GM12878 (cell line): ENCODE results near the gene ALB. TPM values are rescaled to one million over a fixed set of nuclear protein-coding genes. Genes with fewer than 3 reads are reported as not detected.

Experiments
- ATAC-seq: fragments of 200-7000 bp; cut with Tn5 transposase; 3 replicates; pipeline ENCODE4 v1.9.1; 2020; ENCODE audit warnings: mild to moderate bottlenecking, moderate library complexity
- BruUV-seq: library from RNA; stranded (reverse); fragments of 400-500 nt; replicated peaks from 2 replicates; lab custom pipeline; 2021; lab: Mats Ljungman, UMichigan
- CTCF ChIA-PET: fragments of 300-600 bp; sonication (Branson Sonifier 250); formaldehyde crosslinking; extraction: SDS; loops from one replicate; lab custom pipeline; 2021; ENCODE audit warnings: inconsistent platforms; lab: Yijun Ruan, JAX
- POLR2A ChIA-PET: fragments of 350-600 bp; formaldehyde crosslinking; extraction: SDS; loops from one replicate; lab custom pipeline; 2021; ENCODE audit warnings: inconsistent platforms; lab: Charles Lee
- RAD21 ChIA-PET: fragments of 300-600 bp; sonication (Branson Sonifier 250); formaldehyde crosslinking; loops from one replicate; lab custom pipeline; 2023; ENCODE audit warnings: antibody characterized with exemption; ENCODE audit not compliant: unreplicated experiment; lab: Charles Lee
- SMC1A ChIA-PET: fragments of 300-600 bp; sonication (Branson Sonifier 250); formaldehyde crosslinking; loops from one replicate; lab custom pipeline; 2023; ENCODE audit not compliant: unreplicated experiment, uncharacterized antibody; lab: Charles Lee
- DNase-seq: peaks from one replicate; pipeline ENCODE4 v3.0.0-alpha.2; 2011; ENCODE audit warnings: low read depth, low spot score
- FAIRE-seq: peaks from 3 replicates; lab custom pipeline; 2011; peaks lifted over from hg19 to GRCh38; lab: Jason Lieb, UNC
- H2AFZ ChIP-seq: 2 replicates; pipeline ENCODE4 v1.6.0; 2011; ENCODE audit warnings: low read depth, low read length, control low read depth; ENCODE audit not compliant: control insufficient read depth
- H3K27ac ChIP-seq: 2 replicates; pipeline ENCODE4 v1.5.1; 2011; ENCODE audit warnings: control low read depth; ENCODE audit not compliant: control insufficient read depth, insufficient read depth
- H3K27me3 ChIP-seq, 2 experiments: replicated peaks in 1 of 2; 2 replicates each; pipeline versions ENCODE4 v1.6.0 to v1.6.1; 2011; ENCODE audit warnings: low read length in 1 of 2; ENCODE audit not compliant: control insufficient read depth in 2 of 2, insufficient read depth in 2 of 2
- H3K36me3 ChIP-seq, 2 experiments: 2 replicates each; pipeline ENCODE4 v1.5.1; 2011; ENCODE audit warnings: low read length in 1 of 2; ENCODE audit not compliant: control insufficient read depth in 2 of 2, insufficient read depth in 2 of 2
- H3K4me1 ChIP-seq: 2 replicates; pipeline ENCODE4 v1.6.1; 2011; ENCODE audit warnings: mild to moderate bottlenecking, low read length, moderate library complexity, mixed read lengths; ENCODE audit not compliant: control insufficient read depth, insufficient read depth
- H3K4me2 ChIP-seq: 2 replicates; pipeline ENCODE4 v1.6.0; 2011; ENCODE audit warnings: control low read depth; ENCODE audit not compliant: control insufficient read depth, insufficient read depth
- H3K4me3 ChIP-seq: fragments of 200-600 bp; sonication (generic); 2 replicates; pipeline ENCODE4 v1.5.1; 2016
- H3K79me2 ChIP-seq: 2 replicates; pipeline ENCODE4 v1.6.0; 2011; ENCODE audit warnings: low read length; ENCODE audit not compliant: control insufficient read depth, insufficient read depth
- H3K9ac ChIP-seq: 2 replicates; pipeline ENCODE4 v1.8.0; 2011; ENCODE audit warnings: low read length, control low read depth, mixed read lengths; ENCODE audit not compliant: control insufficient read depth, insufficient read depth
- H3K9me3 ChIP-seq: replicated peaks from 3 replicates; pipeline ENCODE4 v1.5.1; 2011; ENCODE audit warnings: mild to moderate bottlenecking, low read length; ENCODE audit not compliant: control insufficient read depth, insufficient read depth
- H4K20me1 ChIP-seq: 2 replicates; pipeline ENCODE4 v1.6.0; 2011; ENCODE audit not compliant: control insufficient read depth, insufficient read depth
- BHLHE40 ChIP-seq, 2 experiments: fragments of 450-650 bp in 1 of 2; IDR thresholded peaks; 2 replicates each; pipeline ENCODE4 v1.6.1; 2011 to 2017; ENCODE audit warnings: low read depth in 2 of 2, borderline replicate concordance in 1 of 2, improper control_type of control experiment in 1 of 2, low read length in 1 of 2, mild to moderate bottlenecking in 1 of 2
- BMI1 ChIP-seq: fragments of 450-650 bp; IDR thresholded peaks from 2 replicates; pipeline ENCODE4 v1.6.1; 2016; ENCODE audit warnings: mild to moderate bottlenecking, moderate library complexity, borderline replicate concordance
- BRCA1 ChIP-seq: IDR thresholded peaks from 2 replicates; pipeline ENCODE4 v1.6.1; 2011; ENCODE audit warnings: low read depth, low read length, improper control_type of control experiment
- EED ChIP-seq: sonication (generic); IDR thresholded peaks from 2 replicates; pipeline ENCODE4 v1.6.1; 2016; ENCODE audit warnings: antibody characterized with exemption, low read depth
- EGR1 ChIP-seq, 2 experiments: IDR thresholded peaks; 1 replicate in 1 of 2; 2 replicates in 1 of 2; pipeline ENCODE4 v1.6.1; 2011 to 2012; ENCODE audit warnings: low read depth in 2 of 2, low read length in 2 of 2, borderline replicate concordance in 1 of 2, mild to moderate bottlenecking in 1 of 2, moderate library complexity in 1 of 2
- HDAC6 ChIP-seq: fragments of 200-600 bp; sonication (generic); IDR thresholded peaks from one replicate; pipeline ENCODE4 v1.8.0; 2017; ENCODE audit warnings: antibody characterized with exemption; ENCODE audit not compliant: unreplicated experiment
- IRF3 ChIP-seq: fragments of 450-650 bp; IDR thresholded peaks from 2 replicates; pipeline ENCODE4 v1.6.1; 2014; ENCODE audit warnings: mild to moderate bottlenecking
- KDM1A ChIP-seq: fragments of 200-600 bp; sonication (generic); IDR thresholded peaks from 2 replicates; pipeline ENCODE4 v1.6.1; 2016; ENCODE audit warnings: borderline replicate concordance
- SREBF2 ChIP-seq: IDR thresholded peaks from 2 replicates; pipeline ENCODE4 v1.6.1; 2012; ENCODE audit warnings: mild to moderate bottlenecking, low read length
- SRF ChIP-seq, 2 experiments: IDR thresholded peaks; 2 replicates each; pipeline ENCODE4 v1.6.1; 2011; ENCODE audit warnings: low read depth in 2 of 2, low read length in 2 of 2, mild to moderate bottlenecking in 1 of 2, moderate library complexity in 1 of 2
- STAT1 ChIP-seq: fragments of 450-650 bp; conservative IDR thresholded peaks from 2 replicates; pipeline ENCODE4 v1.6.1; 2014; ENCODE audit warnings: antibody characterized with exemption, mild to moderate bottlenecking
- ZNF592 ChIP-seq: fragments of 450-650 bp; IDR thresholded peaks from 2 replicates; pipeline ENCODE4 v1.6.1; 2017; ENCODE audit warnings: mild to moderate bottlenecking, moderate library complexity
- WGBS: methylation state at CpG from one replicate; pipeline ENCODE4 v1.1.6; 2016; ENCODE audit warnings: low lambda C conversion rate; ENCODE audit not compliant: insufficient replicate concordance, insufficient coverage; ENCODE audit errors: missing lambda C conversion rate; 5-methylcytosine and 5-hydroxymethylcytosine counted together
- in situ Hi-C: fragments of 300-500 bp; cut with MboI; formaldehyde crosslinking; loops from 9 replicates; pipeline ENCODE4 v1.14.3; 2018; ENCODE audit warnings: mixed read lengths
- intact Hi-C: fragments of 100-400 bp; cut with micrococcal nuclease; formaldehyde crosslinking; loops from one replicate; pipeline ENCODE4 v1.14.2; 2022; ENCODE audit not compliant: unreplicated experiment
- polyA plus RNA-seq, 11 experiments: library from polyadenylated mRNA; depleted of rRNA in 4 of 11; unstranded in 6 of 11; stranded (reverse) in 5 of 11; fragments of >200 nt; fragmentation: Nextera tagmentation in 4 of 11; fragmentation: Illumina TruSeq in 1 of 11; extraction: Ambion mirVana in 4 of 11; extraction: Trizol in 1 of 11; gene quantifications; 1 replicate in 1 of 11; 2 replicates in 10 of 11; pipeline versions ENCODE4 v1.2.1 to v1.2.3, GENCODE V29; 2011 to 2016; ENCODE audit warnings: inconsistent platforms in 2 of 11, missing spikeins in 2 of 11, low read depth in 1 of 11
- total RNA-seq, 4 experiments: library from RNA; depleted of rRNA in 3 of 4; stranded (reverse); fragments of >200 nt in 3 of 4; fragmentation: Illumina TruSeq in 1 of 4; extraction: Trizol in 1 of 4; gene quantifications; 2 replicates each; pipeline versions ENCODE4 v1.2.1 to v1.2.3, GENCODE V29; 2013 to 2021
- TF ChIP-seq, protein P1 (sequence below): IDR thresholded peaks from 2 replicates; pipeline ENCODE4 v1.6.1; 2012; ENCODE audit warnings: improper control_type of control experiment, low read depth, low read length; ENCODE audit not compliant: insufficient replicate concordance

The ALB gene
- total and polyA plus RNA-seq, 10 of the 15 experiments (the other 5 are each of a cell fraction or from before 2014, with no cell fraction given), result 0.05 to 29.0 TPM; not detected in 8

DNA sequence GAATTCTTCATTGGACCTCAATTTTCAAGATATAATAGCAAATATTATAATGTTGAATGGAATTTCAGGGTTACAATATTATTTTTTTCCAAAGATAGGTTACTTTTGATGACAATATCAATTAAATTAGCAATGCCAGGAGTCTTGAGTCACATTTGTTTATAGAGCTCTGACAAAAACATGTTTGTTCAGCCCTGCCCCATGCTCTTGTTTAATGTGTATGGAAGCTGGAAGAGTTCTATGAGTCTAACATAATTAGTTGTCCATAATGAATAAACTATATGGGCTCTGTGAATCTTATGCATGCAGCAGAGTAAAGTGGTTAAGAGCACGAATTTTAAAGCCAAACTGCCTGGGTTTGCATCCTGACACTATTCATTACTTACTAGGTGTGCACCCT lies 22.9 kb upstream of the ALB start (continued):
- TF ChIP-seq SRF (IDR thresholded peaks at IDR 0.05; ENCODE audit: low read depth in 2 of 2, low read length in 2 of 2), result no peak

GRCh38 chr4:73383452-73383851 lies 20.6 kb upstream of the ALB start:
- FAIRE-seq, result peak; percentile 64
- Histone ChIP-seq H3K9me3 (no peaks in the 10 kb centered on the region), H3K36me3 (no peaks in the 10 kb centered on the region), H2AFZ (no peak overlapping the region), H3K4me3 (no peak overlapping the region), H3K27me3 (no peaks in the 10 kb centered on the region), H4K20me1 (no peaks in the 10 kb centered on the region), H3K4me1 (no peaks in the 10 kb centered on the region), H3K9ac (no peak overlapping the region), H3K27ac (no peak overlapping the region), H3K4me2 (no peak overlapping the region), H3K79me2 (no peaks in the 10 kb centered on the region)
- ChIA-PET SMC1A (no interaction called here), CTCF (no interaction called here), RAD21 (no interaction called here), POLR2A (no interaction called here)
- no TSS peak for BruUV-seq
- in situ Hi-C loops, result no loop called here
- no peak for ATAC-seq
- no peak for DNase-seq
- 42% methylated on average over 3 of the region's 3 CpGs for WGBS
- intact Hi-C loops, result no loop called here
- TF ChIP-seq EGR1 (IDR thresholded peaks at IDR 0.05; ENCODE audit: borderline replicate concordance in 1 of 2, low read depth in 2 of 2, low read length in 2 of 2), result no peak
- no peak for TF ChIP-seq KDM1A
- no peak for TF ChIP-seq EED
- no peak for TF ChIP-seq STAT1
- TF ChIP-seq SREBF2, result no peak
- TF ChIP-seq IRF3, result no peak
- TF ChIP-seq ZNF592, result no peak
- TF ChIP-seq BMI1, result no peak
- TF ChIP-seq HDAC6, result no peak
- TF ChIP-seq, protein P1, sequence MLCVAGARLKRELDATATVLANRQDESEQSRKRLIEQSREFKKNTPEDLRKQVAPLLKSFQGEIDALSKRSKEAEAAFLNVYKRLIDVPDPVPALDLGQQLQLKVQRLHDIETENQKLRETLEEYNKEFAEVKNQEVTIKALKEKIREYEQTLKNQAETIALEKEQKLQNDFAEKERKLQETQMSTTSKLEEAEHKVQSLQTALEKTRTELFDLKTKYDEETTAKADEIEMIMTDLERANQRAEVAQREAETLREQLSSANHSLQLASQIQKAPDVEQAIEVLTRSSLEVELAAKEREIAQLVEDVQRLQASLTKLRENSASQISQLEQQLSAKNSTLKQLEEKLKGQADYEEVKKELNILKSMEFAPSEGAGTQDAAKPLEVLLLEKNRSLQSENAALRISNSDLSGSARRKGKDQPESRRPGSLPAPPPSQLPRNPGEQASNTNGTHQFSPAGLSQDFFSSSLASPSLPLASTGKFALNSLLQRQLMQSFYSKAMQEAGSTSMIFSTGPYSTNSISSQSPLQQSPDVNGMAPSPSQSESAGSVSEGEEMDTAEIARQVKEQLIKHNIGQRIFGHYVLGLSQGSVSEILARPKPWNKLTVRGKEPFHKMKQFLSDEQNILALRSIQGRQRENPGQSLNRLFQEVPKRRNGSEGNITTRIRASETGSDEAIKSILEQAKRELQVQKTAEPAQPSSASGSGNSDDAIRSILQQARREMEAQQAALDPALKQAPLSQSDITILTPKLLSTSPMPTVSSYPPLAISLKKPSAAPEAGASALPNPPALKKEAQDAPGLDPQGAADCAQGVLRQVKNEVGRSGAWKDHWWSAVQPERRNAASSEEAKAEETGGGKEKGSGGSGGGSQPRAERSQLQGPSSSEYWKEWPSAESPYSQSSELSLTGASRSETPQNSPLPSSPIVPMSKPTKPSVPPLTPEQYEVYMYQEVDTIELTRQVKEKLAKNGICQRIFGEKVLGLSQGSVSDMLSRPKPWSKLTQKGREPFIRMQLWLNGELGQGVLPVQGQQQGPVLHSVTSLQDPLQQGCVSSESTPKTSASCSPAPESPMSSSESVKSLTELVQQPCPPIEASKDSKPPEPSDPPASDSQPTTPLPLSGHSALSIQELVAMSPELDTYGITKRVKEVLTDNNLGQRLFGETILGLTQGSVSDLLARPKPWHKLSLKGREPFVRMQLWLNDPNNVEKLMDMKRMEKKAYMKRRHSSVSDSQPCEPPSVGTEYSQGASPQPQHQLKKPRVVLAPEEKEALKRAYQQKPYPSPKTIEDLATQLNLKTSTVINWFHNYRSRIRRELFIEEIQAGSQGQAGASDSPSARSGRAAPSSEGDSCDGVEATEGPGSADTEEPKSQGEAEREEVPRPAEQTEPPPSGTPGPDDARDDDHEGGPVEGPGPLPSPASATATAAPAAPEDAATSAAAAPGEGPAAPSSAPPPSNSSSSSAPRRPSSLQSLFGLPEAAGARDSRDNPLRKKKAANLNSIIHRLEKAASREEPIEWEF, result no peak
- no peak for TF ChIP-seq BRCA1
- TF ChIP-seq BHLHE40 (IDR thresholded peaks at IDR 0.05; ENCODE audit: borderline replicate concordance in 1 of 2, low read depth in 2 of 2, low read length in 1 of 2), result no peak
